CD14-positive monocyte (primary cell): ENCODE data around the gene RUNX2. TPM values are rescaled to one million over a fixed set of nuclear protein-coding genes. Genes with fewer than 3 reads are reported as not detected.

Source experiments
- DNase-seq, 3 donors: peaks; one replicate each; pipeline ENCODE4 v3.0.0-alpha.2; 2011 to 2022
- H2AFZ ChIP-seq: 2 replicates; pipeline ENCODE4 v1.6.0; 2012; ENCODE audit warnings: mild to moderate bottlenecking, low read depth, low read length, inconsistent platforms; ENCODE audit not compliant: insufficient read depth, poor library complexity, severe bottlenecking
- H3K27ac ChIP-seq, 2 donors: 1 replicate in 1 of 2; 2 replicates in 1 of 2; pipeline ENCODE4 v1.5.1; 2012 to 2013; ENCODE audit warnings: low read length in 2 of 2, control low read depth in 1 of 2, inconsistent platforms in 1 of 2, low read depth in 1 of 2, mild to moderate bottlenecking in 1 of 2
- H3K27me3 ChIP-seq, 2 donors: one replicate each; pipeline versions ENCODE4 v1.6.0 to v1.6.1; 2011 to 2013; ENCODE audit warnings: low read length in 2 of 2; ENCODE audit not compliant: control insufficient read depth in 2 of 2, insufficient read depth in 2 of 2
- H3K36me3 ChIP-seq, 2 donors: replicated peaks in 1 of 2; 1 replicate in 1 of 2; 2 replicates in 1 of 2; pipeline versions ENCODE4 v1.5.1 to v1.6.1; 2012 to 2013; ENCODE audit warnings: low read length in 2 of 2, control low read depth in 1 of 2, inconsistent platforms in 1 of 2, mild to moderate bottlenecking in 1 of 2; ENCODE audit not compliant: insufficient read depth in 2 of 2, control insufficient read depth in 1 of 2
- H3K4me1 ChIP-seq, 2 donors: 1 replicate in 1 of 2; 2 replicates in 1 of 2; pipeline versions ENCODE4 v1.5.1 to v1.6.1; 2012 to 2013; ENCODE audit warnings: low read length in 2 of 2, control low read depth in 1 of 2, inconsistent platforms in 1 of 2, mild to moderate bottlenecking in 1 of 2, moderate library complexity in 1 of 2; ENCODE audit not compliant: insufficient read depth in 2 of 2, control insufficient read depth in 1 of 2
- H3K4me2 ChIP-seq: replicated peaks from 2 replicates; pipeline ENCODE3; 2012; ENCODE audit warnings: low read length, moderate library complexity, mild to moderate bottlenecking; ENCODE audit not compliant: poor library complexity, severe bottlenecking; ENCODE audit errors: extremely low read depth
- H3K4me3 ChIP-seq, 3 experiments: fragments of 200-600 bp in 1 of 3; sonication (generic) in 1 of 3; replicated peaks in 1 of 3; 1 replicate in 2 of 3; 2 replicates in 1 of 3; pipeline ENCODE4 v1.5.1; 2011 to 2013; ENCODE audit warnings: low read length in 3 of 3, mild to moderate bottlenecking in 3 of 3, control low read depth in 2 of 3, low read depth in 2 of 3, inconsistent platforms in 1 of 3, moderate library complexity in 1 of 3
- H3K79me2 ChIP-seq: 2 replicates; pipeline ENCODE4 v1.6.0; 2012; ENCODE audit warnings: mild to moderate bottlenecking, control low read depth, inconsistent platforms, low read length, moderate library complexity; ENCODE audit not compliant: insufficient read depth
- H3K9ac ChIP-seq: 2 replicates; pipeline ENCODE4 v1.6.0; 2017; ENCODE audit warnings: low read length, mild to moderate bottlenecking; ENCODE audit not compliant: insufficient read depth, poor library complexity, severe bottlenecking
- H3K9me3 ChIP-seq, 2 donors: replicated peaks in 1 of 2; 1 replicate in 1 of 2; 2 replicates in 1 of 2; pipeline versions ENCODE4 v1.5.1 to v1.6.1; 2012 to 2013; ENCODE audit warnings: low read length in 2 of 2, control low read depth in 1 of 2; ENCODE audit not compliant: control insufficient read depth in 1 of 2, insufficient read depth in 1 of 2
- H4K20me1 ChIP-seq: 2 replicates; pipeline ENCODE4 v1.6.0; 2012; ENCODE audit warnings: mild to moderate bottlenecking, low read length, control low read depth, moderate library complexity; ENCODE audit not compliant: insufficient read depth
- H3K27ac Mint-ChIP-seq, 7 donors: one replicate each; pipeline ENCODE4 v1.8.0; 2020; ENCODE audit warnings: mild to moderate bottlenecking in 7 of 7, mixed read lengths in 7 of 7, moderate library complexity in 6 of 7, inconsistent platforms in 2 of 7
- H3K27me3 Mint-ChIP-seq, 3 donors: one replicate each; pipeline ENCODE4 v1.8.0; 2021 to 2022; ENCODE audit warnings: low read depth in 3 of 3, mild to moderate bottlenecking in 3 of 3, mixed read lengths in 3 of 3, moderate library complexity in 3 of 3, inconsistent platforms in 1 of 3
- H3K36me3 Mint-ChIP-seq, 2 donors: one replicate each; pipeline ENCODE4 v1.8.0; 2020; ENCODE audit warnings: mixed read lengths in 2 of 2, inconsistent platforms in 1 of 2, mild to moderate bottlenecking in 1 of 2
- H3K4me1 Mint-ChIP-seq: one replicate; pipeline ENCODE4 v1.8.0; 2020; ENCODE audit warnings: mild to moderate bottlenecking, mixed read lengths
- H3K4me3 Mint-ChIP-seq, 2 donors: one replicate each; pipeline ENCODE4 v1.8.0; 2020; ENCODE audit warnings: mild to moderate bottlenecking in 2 of 2, mixed read lengths in 2 of 2, moderate library complexity in 1 of 2
- H3K9me3 Mint-ChIP-seq, 7 donors: one replicate each; pipeline ENCODE4 v1.8.0; 2020 to 2022; ENCODE audit warnings: mixed read lengths in 7 of 7, mild to moderate bottlenecking in 6 of 7, moderate library complexity in 6 of 7, inconsistent platforms in 2 of 7
- CTCF ChIP-seq: fragments of 200-600 bp; IDR thresholded peaks from one replicate; pipeline ENCODE4 v1.8.0; 2022; ENCODE audit warnings: antibody characterized with exemption, mild to moderate bottlenecking
- WGBS: methylation state at CpG from one replicate; pipeline ENCODE4 v1.1.5; 2013; ENCODE audit warnings: missing lambda C conversion rate; ENCODE audit not compliant: insufficient coverage; 5-methylcytosine and 5-hydroxymethylcytosine counted together
- intact Hi-C, 2 donors: fragments of 100-400 bp; cut with micrococcal nuclease; formaldehyde crosslinking; loops; one replicate each; pipeline versions ENCODE4 v1.15.0 to v1.15.1; 2023
- polyA plus RNA-seq, 3 donors: library from polyadenylated mRNA; depleted of rRNA in 1 of 3; unstranded in 2 of 3; stranded (reverse) in 1 of 3; fragments of 300-500 nt in 2 of 3; fragments of >200 nt in 1 of 3; fragmentation: Illumina TruSeq in 2 of 3; gene quantifications; 1 replicate in 2 of 3; 2 replicates in 1 of 3; pipeline ENCODE4 v1.2.3, GENCODE V29; 2012 to 2021

RUNX2 gene
- polyA plus RNA-seq, 3 donors: 1.3 to 5.0 (median 2.5) TPM

DNA sequence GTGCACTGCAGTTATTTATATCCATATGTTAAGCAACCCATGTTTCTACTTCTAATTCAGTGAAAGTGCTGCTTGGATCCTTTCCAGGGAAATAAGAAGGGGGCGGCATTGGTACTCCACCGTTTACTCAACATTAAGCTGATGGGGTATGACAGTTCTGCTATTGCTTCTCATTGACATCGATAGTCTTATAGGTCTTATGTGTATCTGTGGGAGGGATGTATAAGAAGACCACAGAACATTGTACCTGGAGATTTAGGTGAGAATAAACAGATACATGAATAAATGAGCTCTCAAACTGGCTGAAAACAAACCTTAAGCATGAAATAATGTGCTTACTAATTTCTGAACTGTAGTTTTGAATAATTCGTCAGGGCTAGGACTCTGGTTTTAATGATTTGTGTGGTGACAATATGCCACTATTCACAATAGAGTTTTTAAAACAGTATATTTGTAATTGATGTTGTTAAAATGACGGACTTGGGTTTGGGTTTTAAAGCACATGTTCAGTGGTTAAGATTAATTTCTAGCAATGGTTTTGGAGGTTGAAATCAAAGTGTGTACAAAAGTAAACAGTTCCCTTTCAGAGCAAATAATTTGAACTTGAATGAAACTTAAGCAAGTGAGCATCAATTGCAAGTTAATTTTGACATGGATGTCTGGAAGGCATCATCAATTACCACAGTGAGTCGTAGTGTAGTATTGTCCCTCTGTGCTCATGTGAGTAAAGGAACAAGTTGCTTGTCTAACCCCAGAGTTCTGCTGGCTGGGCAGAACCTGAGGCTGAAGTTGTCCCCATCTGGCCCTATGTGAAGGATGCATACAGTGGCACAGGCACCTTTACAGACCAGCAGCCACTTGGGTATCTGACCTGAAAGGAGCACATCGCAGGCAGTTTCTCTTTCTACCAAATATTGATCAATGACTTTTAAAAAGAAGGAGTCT, 134.3 kb downstream of the RUNX2 start:
- intact Hi-C loops: no loop called here
- Histone ChIP-seq H3K9me3 (no peaks in the 10 kb centered on the region), H2AFZ (no peak overlapping the region), H3K27ac (no peak overlapping the region), H4K20me1 (no peaks in the 10 kb centered on the region), H3K27me3 (no peaks in the 10 kb centered on the region), H3K36me3 (peaks cover 0 to 5% of the 10 kb centered on the region in 2 donors), H3K4me2 (no peak overlapping the region), H3K4me3 (no peak overlapping the region), H3K79me2 (peaks cover 32% of the 10 kb centered on the region), H3K9ac (no peak overlapping the region), H3K4me1 (no peaks in the 10 kb centered on the region)
- Mint-ChIP-seq H3K4me1 (peaks cover 3% of the 10 kb centered on the region), H3K4me3 (no peak overlapping the region), H3K27me3 (no peaks in the 10 kb centered on the region), H3K9me3 (no peaks in the 10 kb centered on the region), H3K27ac (peak overlapping the region in 1 of 7 donors; percentile 1), H3K36me3 (peaks cover 14 to 17% of the 10 kb centered on the region in 2 donors)
- DNase-seq: no peak
- WGBS: 100% methylated on average over 1 of the region's 7 CpGs
- no peak for TF ChIP-seq CTCF

- Histone ChIP-seq H2AFZ (no peak overlapping the region), H3K4me2 (no peak overlapping the region), H3K4me3 (no peak overlapping the region), H3K9ac (no peak overlapping the region), H4K20me1 (no peaks in the 10 kb centered on the region), H3K27ac (no peak overlapping the region), H3K9me3 (no peaks in the 10 kb centered on the region), H3K36me3 (peaks cover 0 to 12% of the 10 kb centered on the region in 2 donors), H3K79me2 (peaks cover 30% of the 10 kb centered on the region), H3K27me3 (no peaks in the 10 kb centered on the region), H3K4me1 (no peaks in the 10 kb centered on the region)
- Mint-ChIP-seq H3K4me1 (peaks cover 3% of the 10 kb centered on the region), H3K4me3 (no peak overlapping the region), H3K9me3 (no peaks in the 10 kb centered on the region), H3K36me3 (peaks cover 23 to 25% of the 10 kb centered on the region in 2 donors), H3K27me3 (no peaks in the 10 kb centered on the region), H3K27ac (no peak overlapping the region)
- no peak for TF ChIP-seq CTCF
- no peak for DNase-seq
- intact Hi-C loops: no loop called here
Measured at GRCh38 chr6:45464685-45465084, 136.6 kb downstream of the RUNX2 start.
